Neural cell (in vitro differentiated cells): ENCODE results near the gene SLC25A24.

Experiments used
- CTCF ChIP-seq: fragments of 450-650 bp; IDR thresholded peaks from 2 replicates; pipeline ENCODE4 v1.5.1; 2014; ENCODE audit warnings: antibody characterized with exemption, mild to moderate bottlenecking, moderate library complexity; ENCODE audit not compliant: poor library complexity, severe bottlenecking
- EP300 ChIP-seq: fragments of 450-650 bp; conservative IDR thresholded peaks from 2 replicates; pipeline ENCODE4 v1.6.1; 2014; ENCODE audit warnings: antibody characterized with exemption, mild to moderate bottlenecking, moderate library complexity; ENCODE audit not compliant: poor library complexity, severe bottlenecking
- EZH2 ChIP-seq: fragments of 200-600, 300-800 bp; shearing (Covaris generic), sonication (generic); IDR thresholded peaks from 2 replicates; pipeline ENCODE4 v1.6.1; 2014; ENCODE audit warnings: antibody characterized with exemption, low read length, borderline replicate concordance, mild to moderate bottlenecking; ENCODE audit not compliant: insufficient read depth, poor library complexity, severe bottlenecking
- POLR2AphosphoS5 ChIP-seq: IDR thresholded peaks from 2 replicates; pipeline ENCODE4 v1.6.1; 2012
- RAD21 ChIP-seq: fragments of 450-650 bp; conservative IDR thresholded peaks from 2 replicates; pipeline ENCODE4 v1.6.1; 2014; ENCODE audit warnings: antibody characterized with exemption, mild to moderate bottlenecking, moderate library complexity
- REST ChIP-seq: IDR thresholded peaks from 2 replicates; pipeline ENCODE4 v1.6.1; 2012; ENCODE audit warnings: borderline replicate concordance
- TAF1 ChIP-seq: IDR thresholded peaks from 2 replicates; pipeline ENCODE4 v1.6.1; 2012; ENCODE audit warnings: low read depth

GRCh38 chr1:108085628-108086027 is 114.5 kb downstream of the SLC25A24 start:
- TF ChIP-seq REST = no peak
- no peak for TF ChIP-seq CTCF
- no peak for TF ChIP-seq EZH2
- TF ChIP-seq TAF1 = no peak
- no peak for TF ChIP-seq POLR2AphosphoS5
- no peak for TF ChIP-seq RAD21
- no peak for TF ChIP-seq EP300
